ENCODE results near the gene DGLUCY.
"Not testable (repeated sequence)": the region's sequence is repeated elsewhere in the genome, so short reads cannot be mapped to it uniquely, and the experiment has no call there.

Gene DGLUCY

GRCh38 chr14:91123201-91123600 is 9.3 kb downstream of the DGLUCY start:
- no peaks in the 10 kb centered on the region for H3K27me3 ChIP-seq (ENCODE audit: insufficient read depth, low read depth)
- no peak overlapping the region for H3K27ac ChIP-seq
- no peak overlapping the region for H3K4me3 ChIP-seq (IDR thresholded peaks at IDR 0.05; ENCODE audit: insufficient read depth, low read depth, low read length)
- peaks cover 6% of the 10 kb centered on the region; the same call in 1 of the 2 replicates for H3K79me2 ChIP-seq (ENCODE audit: insufficient read depth, low read depth)
- no peaks in the 10 kb centered on the region for H3K36me3 ChIP-seq (ENCODE audit: insufficient read depth)
- no peak overlapping the region for H3K9ac ChIP-seq
- H3K4me1 ChIP-seq (ENCODE audit: low read depth, poor library complexity, severe bottlenecking) = peaks cover 30% of the 10 kb centered on the region
- H4K20me1 ChIP-seq (ENCODE audit: insufficient read depth) = no peaks in the 10 kb centered on the region
- no peak overlapping the region for H2AFZ ChIP-seq (ENCODE audit: low read depth)
- no peak for TF ChIP-seq CTCF (conservative IDR thresholded peaks at IDR 0.05; ENCODE audit: low read depth, low read length)
- no peak overlapping the region for H3K4me2 ChIP-seq

- not testable (repeated sequence) for H3K27me3 ChIP-seq (ENCODE audit: insufficient read depth, low read depth); H3K36me3 ChIP-seq (ENCODE audit: insufficient read depth); H3K9ac ChIP-seq; H3K4me3 ChIP-seq (IDR thresholded peaks at IDR 0.05; ENCODE audit: insufficient read depth, low read depth, low read length); H4K20me1 ChIP-seq (ENCODE audit: insufficient read depth); H3K4me2 ChIP-seq; H2AFZ ChIP-seq (ENCODE audit: low read depth); H3K79me2 ChIP-seq (ENCODE audit: insufficient read depth, low read depth)
- Histone ChIP-seq H3K4me1 (ENCODE audit: low read depth, poor library complexity, severe bottlenecking) (peaks cover 44% of the 10 kb centered on the region), H3K27ac (peak overlapping the region; percentile 26; the same call in 1 of the 2 replicates)
Measured at GRCh38 chr14:91124406-91125270, 10.8 kb downstream of the DGLUCY start.

- H3K79me2 ChIP-seq (ENCODE audit: insufficient read depth, low read depth) = no peaks in the 10 kb centered on the region
- no peak for TF ChIP-seq CTCF (conservative IDR thresholded peaks at IDR 0.05; ENCODE audit: low read depth, low read length)
- no peak overlapping the region for H3K4me3 ChIP-seq (IDR thresholded peaks at IDR 0.05; ENCODE audit: insufficient read depth, low read depth, low read length)
- no peak overlapping the region for H3K4me2 ChIP-seq
- no peaks in the 10 kb centered on the region for H3K36me3 ChIP-seq (ENCODE audit: insufficient read depth)
- no peaks in the 10 kb centered on the region for H3K27me3 ChIP-seq (ENCODE audit: insufficient read depth, low read depth)
- peaks cover 44% of the 10 kb centered on the region for H3K4me1 ChIP-seq (ENCODE audit: low read depth, poor library complexity, severe bottlenecking)
- H3K9ac ChIP-seq = no peak overlapping the region
- H3K27ac ChIP-seq = no peak overlapping the region
- no peaks in the 10 kb centered on the region for H4K20me1 ChIP-seq (ENCODE audit: insufficient read depth)
- no peak overlapping the region for H2AFZ ChIP-seq (ENCODE audit: low read depth)
Measured at GRCh38 chr14:91125271-91125660, 11.4 kb downstream of the DGLUCY start.

GRCh38 chr14:91125801-91126200 is 11.9 kb downstream of the DGLUCY start:
- Histone ChIP-seq H3K27me3 (ENCODE audit: insufficient read depth, low read depth) (no peaks in the 10 kb centered on the region), H3K9ac (no peak overlapping the region), H3K36me3 (ENCODE audit: insufficient read depth) (no peaks in the 10 kb centered on the region), H3K27ac (no peak overlapping the region), H2AFZ (ENCODE audit: low read depth) (no peak overlapping the region), H3K79me2 (ENCODE audit: insufficient read depth, low read depth) (no peaks in the 10 kb centered on the region), H3K4me2 (no peak overlapping the region), H4K20me1 (ENCODE audit: insufficient read depth) (no peaks in the 10 kb centered on the region), H3K4me1 (ENCODE audit: low read depth, poor library complexity, severe bottlenecking) (peaks cover 44% of the 10 kb centered on the region), H3K4me3 (IDR thresholded peaks at IDR 0.05; ENCODE audit: insufficient read depth, low read depth, low read length) (no peak overlapping the region)
- TF ChIP-seq CTCF (conservative IDR thresholded peaks at IDR 0.05; ENCODE audit: low read depth, low read length) = no peak

- TF ChIP-seq CTCF (conservative IDR thresholded peaks at IDR 0.05; ENCODE audit: low read depth, low read length) = no peak
- no peak overlapping the region for H3K4me2 ChIP-seq
- H3K4me1 ChIP-seq (ENCODE audit: low read depth, poor library complexity, severe bottlenecking) = peaks cover 44% of the 10 kb centered on the region
- no peak overlapping the region for H3K4me3 ChIP-seq (IDR thresholded peaks at IDR 0.05; ENCODE audit: insufficient read depth, low read depth, low read length)
- H4K20me1 ChIP-seq (ENCODE audit: insufficient read depth) = no peaks in the 10 kb centered on the region
- no peaks in the 10 kb centered on the region for H3K27me3 ChIP-seq (ENCODE audit: insufficient read depth, low read depth)
- H3K27ac ChIP-seq = no peak overlapping the region
- no peak overlapping the region for H3K9ac ChIP-seq
- H3K36me3 ChIP-seq (ENCODE audit: insufficient read depth) = no peaks in the 10 kb centered on the region
- H3K79me2 ChIP-seq (ENCODE audit: insufficient read depth, low read depth) = no peaks in the 10 kb centered on the region
- H2AFZ ChIP-seq (ENCODE audit: low read depth) = no peak overlapping the region
Measured at GRCh38 chr14:91126761-91127160, 12.9 kb downstream of the DGLUCY start.

Data from KMS-11 (cell line).